CD4-positive, alpha-beta T cell (primary cell): ENCODE measurements around the gene NDUFB5. TPM values are rescaled to one million over a fixed set of nuclear protein-coding genes. Genes with fewer than 3 reads are reported as not detected.

Experiments used
- ATAC-seq: fragments of 200-7000 bp; cut with Tn5 transposase; one replicate; pipeline ENCODE4 v1.10.0; 2022; ENCODE audit warnings: mild to moderate bottlenecking; ENCODE audit not compliant: poor library complexity
- CTCF ChIA-PET: fragments of 350-600 bp; sonication (Branson Sonifier 250); formaldehyde crosslinking; loops from one replicate; lab custom pipeline; 2021; ENCODE audit warnings: antibody characterized with exemption, inconsistent platforms; lab: Charles Lee
- POLR2A ChIA-PET: fragments of 350-600 bp; sonication (Branson Sonifier 250); formaldehyde crosslinking; loops from one replicate; lab custom pipeline; 2021; ENCODE audit warnings: antibody characterized with exemption, inconsistent platforms; lab: Charles Lee
- DNase-seq, 14 experiments: peaks; one replicate each; pipeline ENCODE4 v3.0.0-alpha.2; 2013 to 2020; ENCODE audit warnings: mixed read lengths in 2 of 14
- H3K27ac ChIP-seq, 2 donors: one replicate each; pipeline versions ENCODE4 v1.5.1 to v1.7.0; 2013; ENCODE audit warnings: low read length in 2 of 2, low read depth in 1 of 2, mild to moderate bottlenecking in 1 of 2
- H3K27me3 ChIP-seq, 2 experiments: 1 replicate in 1 of 2; 2 replicates in 1 of 2; pipeline versions ENCODE4 v1.6.1 to v1.7.0; 2013; ENCODE audit warnings: low read length in 2 of 2, control low read depth in 1 of 2, mild to moderate bottlenecking in 1 of 2, moderate library complexity in 1 of 2; ENCODE audit not compliant: insufficient read depth in 2 of 2, control insufficient read depth in 1 of 2
- H3K36me3 ChIP-seq: one replicate; pipeline ENCODE4 v1.6.1; 2013; ENCODE audit warnings: low read length, control low read depth; ENCODE audit not compliant: insufficient read depth
- H3K4me1 ChIP-seq: one replicate; pipeline ENCODE4 v1.6.1; 2013; ENCODE audit warnings: low read length, control low read depth; ENCODE audit not compliant: insufficient read depth
- H3K4me3 ChIP-seq: one replicate; pipeline ENCODE4 v1.5.1; 2013; ENCODE audit warnings: mild to moderate bottlenecking, low read length, moderate library complexity
- H3K9me3 ChIP-seq, 2 experiments: 1 replicate in 1 of 2; 2 replicates in 1 of 2; pipeline versions ENCODE4 v1.6.1 to v1.7.0; 2013; ENCODE audit warnings: low read length in 2 of 2, mild to moderate bottlenecking in 2 of 2, control low read depth in 1 of 2, moderate library complexity in 1 of 2; ENCODE audit not compliant: control insufficient read depth in 1 of 2, insufficient read depth in 1 of 2
- H3K27ac Mint-ChIP-seq: one replicate; pipeline ENCODE4 v1.8.0; 2020; ENCODE audit warnings: mixed read lengths
- H3K27me3 Mint-ChIP-seq: one replicate; pipeline ENCODE4 v1.8.0; 2021; ENCODE audit warnings: mixed read lengths
- H3K36me3 Mint-ChIP-seq: one replicate; pipeline ENCODE4 v1.8.0; 2021; ENCODE audit warnings: low read depth, mixed read lengths
- H3K4me1 Mint-ChIP-seq: one replicate; pipeline ENCODE4 v1.8.0; 2021; ENCODE audit warnings: low read depth, mixed read lengths
- H3K4me3 Mint-ChIP-seq: one replicate; pipeline ENCODE4 v1.8.0; 2020; ENCODE audit warnings: mild to moderate bottlenecking, mixed read lengths
- H3K9me3 Mint-ChIP-seq: one replicate; pipeline ENCODE4 v1.8.0; 2020; ENCODE audit warnings: mixed read lengths
- CTCF ChIP-seq: fragments of 200-600 bp; IDR thresholded peaks from one replicate; pipeline ENCODE4 v1.8.0; 2022; ENCODE audit warnings: antibody characterized with exemption, mild to moderate bottlenecking
- intact Hi-C, 2 experiments: fragments of 100-400 bp; cut with DNase I in 1 of 2; cut with micrococcal nuclease in 1 of 2; formaldehyde crosslinking; loops; one replicate each; pipeline versions ENCODE4 v1.15.1 to v1.9.0; 2023 to 2025; cut with DNase I, micrococcal nuclease
- total RNA-seq, 174 experiments: library from RNA in 2 of 174; stranded (reverse) in 2 of 174; gene quantifications; one replicate each; pipeline ENCODE4 v1.2.3 and lab custom pipeline; 2021 to 2026

The NDUFB5 gene
- total RNA-seq, 2 experiments from 2014 or later: 20.3 to 24.2 TPM

GRCh38 chr3:179672918-179673317 is 68.3 kb downstream of the NDUFB5 start:
- Mint-ChIP-seq H3K36me3 (no peaks in the 10 kb centered on the region), H3K4me1 (peaks cover 12% of the 10 kb centered on the region), H3K4me3 (no peak overlapping the region), H3K27me3 (no peaks in the 10 kb centered on the region), H3K9me3 (no peaks in the 10 kb centered on the region), H3K27ac (no peak overlapping the region)
- no peaks in the 10 kb centered on the region for H3K9me3 ChIP-seq
- ChIA-PET CTCF (interaction anchor here (0.7 to 1.7 kb wide), 2 partner anchors 22 to 23 kb away, joined by 3 to 5 read pairs; no protein-coding TSS in a partner anchor), POLR2A (no interaction called here)
- no peak for TF ChIP-seq CTCF
- no peak overlapping the region for H3K27ac ChIP-seq
- no peaks in the 10 kb centered on the region for H3K36me3 ChIP-seq
- H3K27me3 ChIP-seq: no peaks in the 10 kb centered on the region
- DNase-seq: no peak
- H3K4me1 ChIP-seq: no peaks in the 10 kb centered on the region
- intact Hi-C loops: no loop called here
- H3K4me3 ChIP-seq: no peak overlapping the region
- no peak for ATAC-seq

GRCh38 chr3:179673523-179673922 is 68.9 kb downstream of the NDUFB5 start:
- Mint-ChIP-seq H3K27ac (no peak overlapping the region), H3K27me3 (no peaks in the 10 kb centered on the region), H3K4me3 (no peak overlapping the region), H3K36me3 (no peaks in the 10 kb centered on the region), H3K9me3 (no peaks in the 10 kb centered on the region), H3K4me1 (peaks cover 8% of the 10 kb centered on the region)
- no peaks in the 10 kb centered on the region for H3K36me3 ChIP-seq
- intact Hi-C loops: no loop called here
- CTCF ChIA-PET: interaction anchor here (0.6 to 1.7 kb wide), 2 partner anchors 24 to 105 kb away, joined by 3 to 5 read pairs; no protein-coding TSS in a partner anchor
- no peaks in the 10 kb centered on the region for H3K4me1 ChIP-seq
- ATAC-seq (no peak), DNase-seq (no peak)
- H3K27ac ChIP-seq: no peak overlapping the region
- POLR2A ChIA-PET: no interaction called here
- H3K9me3 ChIP-seq: no peaks in the 10 kb centered on the region
- H3K27me3 ChIP-seq: no peaks in the 10 kb centered on the region
- no peak overlapping the region for H3K4me3 ChIP-seq
- no peak for TF ChIP-seq CTCF

- Histone ChIP-seq H3K36me3 (no peaks in the 10 kb centered on the region), H3K4me1 (no peaks in the 10 kb centered on the region), H3K27ac (no peak overlapping the region), H3K4me3 (no peak overlapping the region), H3K9me3 (no peaks in the 10 kb centered on the region), H3K27me3 (no peaks in the 10 kb centered on the region)
- no peak for TF ChIP-seq CTCF
- CTCF ChIA-PET: no interaction called here
- H3K27ac Mint-ChIP-seq: no peak overlapping the region
- no peaks in the 10 kb centered on the region for H3K36me3 Mint-ChIP-seq
- intact Hi-C loops: no loop called here
- no peaks in the 10 kb centered on the region for H3K4me1 Mint-ChIP-seq
- no peaks in the 10 kb centered on the region for H3K27me3 Mint-ChIP-seq
- DNase-seq (no peak), ATAC-seq (no peak)
- POLR2A ChIA-PET: no interaction called here
- H3K4me3 Mint-ChIP-seq: no peak overlapping the region
- no peaks in the 10 kb centered on the region for H3K9me3 Mint-ChIP-seq
Observed at GRCh38 chr3:179676081-179676480, 71.5 kb downstream of the NDUFB5 start.

Other genes starting within 250 kb of the NDUFB5 start
- under 1 TPM; 0.41 to 0.56 TPM for gene GNB4, start 153.3 kb upstream of the NDUFB5 start, total RNA-seq
- gene ACTL6A, start 41.9 kb upstream of the NDUFB5 start, total RNA-seq: 10 to 100 TPM; 19.0 to 19.3 TPM
- 10 to 100 TPM; 24.8 to 28.6 TPM for gene MRPL47, start 156 bp upstream of the NDUFB5 start, total RNA-seq
- 1 to 10 TPM; 4.3 to 4.8 TPM for gene USP13, start 48.2 kb downstream of the NDUFB5 start, total RNA-seq